K562 (cell line): Measurements from ENCODE around the gene FRMD5. TPM values are rescaled to one million over a fixed set of nuclear protein-coding genes. Genes with fewer than 3 reads are reported as not detected.

Experiments used
- BRCA1 ChIP-seq, 2 experiments: fragments of 450-650 bp in 1 of 2; sonication (generic) in 1 of 2; formaldehyde crosslinking in 1 of 2; IDR thresholded peaks; 2 replicates each; pipeline versions ENCODE4 v1.5.0 to v1.6.1; 2017 to 2020; ENCODE audit warnings: mild to moderate bottlenecking in 1 of 2, missing genetic modification reagents in 1 of 2
- CUX1 ChIP-seq: fragments of 200-800 bp; sonication (Bioruptor generic); IDR thresholded peaks from 2 replicates; pipeline ENCODE4 v1.6.1; 2016; ENCODE audit warnings: missing genetic modification characterization, missing compliant biosample characterization
- GATAD2B ChIP-seq: fragments of 450-650 bp; IDR thresholded peaks from 2 replicates; pipeline ENCODE4 v1.6.1; 2017; ENCODE audit warnings: mild to moderate bottlenecking, borderline replicate concordance
- NR1H2 ChIP-seq: sonication (generic); formaldehyde crosslinking; IDR thresholded peaks from 2 replicates; pipeline ENCODE4 v1.4.0; 2020; ENCODE audit warnings: mild to moderate bottlenecking, missing genetic modification reagents
- PTTG1 ChIP-seq: fragments of 450-650 bp; IDR thresholded peaks from 2 replicates; pipeline ENCODE4 v1.6.1; 2016; ENCODE audit warnings: low read depth, mild to moderate bottlenecking, missing genetic modification characterization, missing compliant biosample characterization
- ZFPM2 ChIP-seq: fragments of 250-450 bp; sonication (Bioruptor Pico); IDR thresholded peaks from 2 replicates; pipeline ENCODE4 v1.5.1; 2022; ENCODE audit warnings: mild to moderate bottlenecking
- ZNF140 ChIP-seq: fragments of 250-450 bp; sonication (Bioruptor Pico); IDR thresholded peaks from 2 replicates; pipeline ENCODE4 v1.8.0; 2021; ENCODE audit warnings: moderate library complexity, mild to moderate bottlenecking, inconsistent platforms
- polyA plus RNA-seq, 8 experiments: library from polyadenylated mRNA; depleted of rRNA in 4 of 8; stranded (reverse) in 5 of 8; unstranded in 3 of 8; fragments of >200 nt; fragmentation: Nextera tagmentation in 2 of 8; fragmentation: Illumina TruSeq in 1 of 8; extraction: Ambion mirVana in 2 of 8; extraction: Trizol in 1 of 8; gene quantifications; 2 replicates each; pipeline versions ENCODE4 v1.2.1 to v1.2.3, GENCODE V29; 2011 to 2014; ENCODE audit warnings: inconsistent platforms in 1 of 8, missing spikeins in 1 of 8
- total RNA-seq, 7 experiments: library from RNA; depleted of rRNA in 6 of 7; stranded (reverse); fragments of >200 nt in 6 of 7; fragmentation: Illumina TruSeq in 2 of 7; extraction: Trizol in 2 of 7; gene quantifications; 2 replicates each; pipeline versions ENCODE4 v1.2.1 to v1.2.3, GENCODE V29; 2011 to 2021; ENCODE audit warnings: low replicate concordance in 1 of 7

Gene FRMD5
- total and polyA plus RNA-seq, 9 of the 15 experiments (the other 6 are each of a cell fraction or from before 2014, with no cell fraction given): 0.13 to 0.38 TPM; not detected in 7

GRCh38 chr15:43923553-43923952, 271.5 kb downstream of the FRMD5 start (continued):
- TF ChIP-seq CUX1 (CRISPR knock-in tag) (no peak), GATAD2B (no peak), ZFPM2 (no peak), BRCA1 (IDR thresholded peaks at IDR 0.05) (no peak), BRCA1 (CRISPR knock-in tag; IDR thresholded peaks at IDR 0.05) (no peak), NR1H2 (CRISPR knock-in tag) (no peak), ZNF140 (CRISPR knock-in tag) (no peak), PTTG1 (tag) (no peak)
